PC-3 (cell line): Measurements from ENCODE around the gene CEP89. TPM values are rescaled to one million over a fixed set of nuclear protein-coding genes. Genes with fewer than 3 reads are reported as not detected.
A peak's percentile ranks its signal among the peaks of the same experiment; 100 is the strongest.
"Not testable (repeated sequence)": the region's sequence is repeated elsewhere in the genome, so short reads cannot be mapped to it uniquely, and the experiment has no call there.

Experiments used
- ATAC-seq: fragments of 200-7000 bp; cut with Tn5 transposase; 2 replicates; pipeline ENCODE4 v1.9.1; 2020; ENCODE audit warnings: mild to moderate bottlenecking, moderate library complexity
- Bru-seq: library from RNA; stranded (reverse); fragments of 400-500 nt; gene quantifications from one replicate; lab custom pipeline; 2021; lab: Mats Ljungman, UMichigan
- BruChase-seq, 2 experiments: library from RNA; stranded (reverse); fragments of 400-500 nt; gene quantifications; one replicate each; lab custom pipeline; 2021; lab: Mats Ljungman, UMichigan
- BruUV-seq: library from RNA; stranded (reverse); fragments of 400-500 nt; replicated peaks from 2 replicates; lab custom pipeline; 2021; lab: Mats Ljungman, UMichigan
- CTCF ChIA-PET: fragments of 300-600 bp; sonication (Branson Sonifier 250); formaldehyde crosslinking; loops from one replicate; lab custom pipeline; 2022; ENCODE audit warnings: antibody characterized with exemption; lab: Charles Lee
- POLR2A ChIA-PET: fragments of 300-600 bp; sonication (Branson Sonifier 250); formaldehyde crosslinking; loops from one replicate; lab custom pipeline; 2022; ENCODE audit warnings: antibody characterized with exemption; ENCODE audit not compliant: unreplicated experiment; lab: Charles Lee
- DNase-seq: peaks from one replicate; pipeline ENCODE4 v3.0.0-alpha.2; 2015
- H2AFZ ChIP-seq: fragments of 300-600 bp; sonication (generic); 2 replicates; pipeline ENCODE4 v1.6.0; 2016; ENCODE audit warnings: antibody characterized with exemption, low read length
- H3F3A ChIP-seq: fragments of 300-600 bp; sonication (generic); one replicate; pipeline ENCODE4 v1.6.0; 2017; ENCODE audit warnings: antibody characterized with exemption, low read length, control low read depth, mild to moderate bottlenecking; ENCODE audit not compliant: unreplicated experiment
- H3K27ac ChIP-seq: fragments of 300-600 bp; sonication (generic); 2 replicates; pipeline ENCODE4 v1.5.1; 2016; ENCODE audit warnings: mild to moderate bottlenecking, low read length
- H3K27me3 ChIP-seq: fragments of 300-600 bp; sonication (generic); 2 replicates; pipeline ENCODE4 v1.6.1; 2016; ENCODE audit warnings: low read length, mixed read lengths
- H3K36me3 ChIP-seq: fragments of 300-600 bp; sonication (generic); 2 replicates; pipeline ENCODE4 v1.6.1; 2016; ENCODE audit warnings: low read depth, mixed run types, low read length, mixed read lengths
- H3K4me1 ChIP-seq: fragments of 300-600 bp; sonication (generic); 2 replicates; pipeline ENCODE4 v1.5.1; 2016; ENCODE audit warnings: low read length; ENCODE audit not compliant: insufficient read depth
- H3K4me2 ChIP-seq: fragments of 300-600 bp; sonication (generic); 2 replicates; pipeline ENCODE4 v1.6.0; 2016; ENCODE audit warnings: low read length
- H3K4me3 ChIP-seq: fragments of 300-600 bp; sonication (generic); 2 replicates; pipeline ENCODE4 v1.5.1; 2016; ENCODE audit warnings: mild to moderate bottlenecking, low read length, mixed read lengths
- H3K79me2 ChIP-seq: fragments of 300-600 bp; sonication (generic); 2 replicates; pipeline ENCODE4 v1.6.1; 2017; ENCODE audit warnings: low read length, mixed read lengths
- H3K9ac ChIP-seq: fragments of 300-600 bp; sonication (generic); 2 replicates; pipeline ENCODE4 v1.6.0; 2016; ENCODE audit warnings: mild to moderate bottlenecking, low read length
- H3K9me2 ChIP-seq: fragments of 300-600 bp; sonication (generic); replicated peaks from 2 replicates; pipeline ENCODE4 v1.6.1; 2016; ENCODE audit warnings: mixed run types, low read length, mixed read lengths
- H3K9me3 ChIP-seq: fragments of 300-600 bp; sonication (generic); 2 replicates; pipeline ENCODE4 v1.6.1; 2016; ENCODE audit warnings: low read length, mixed read lengths
- H4K20me1 ChIP-seq: fragments of 300-600 bp; sonication (generic); 2 replicates; pipeline ENCODE4 v1.6.1; 2016; ENCODE audit warnings: low read length, mixed read lengths
- CTCF ChIP-seq: fragments of 300-600 bp; sonication (generic); conservative IDR thresholded peaks from 2 replicates; pipeline ENCODE4 v1.5.1; 2017; ENCODE audit warnings: antibody characterized with exemption, low read depth, mild to moderate bottlenecking, low read length
- EZH2 ChIP-seq: fragments of 300-600 bp; sonication (generic); IDR thresholded peaks from one replicate; pipeline ENCODE4 v1.6.1; 2017; ENCODE audit warnings: antibody characterized with exemption, mild to moderate bottlenecking, low read length; ENCODE audit not compliant: unreplicated experiment
- EZH2phosphoT487 ChIP-seq: fragments of 300-600 bp; sonication (generic); IDR thresholded peaks from 2 replicates; pipeline ENCODE4 v1.6.1; 2018; ENCODE audit warnings: mild to moderate bottlenecking, antibody characterized with exemption, low read length, borderline replicate concordance
- intact Hi-C: fragments of 100-400 bp; cut with micrococcal nuclease; formaldehyde crosslinking; loops from 2 replicates; pipeline ENCODE4 v1.9.0; 2023
- long read RNA-seq: library from polyadenylated mRNA; unstranded; transcript quantifications from one replicate; pipeline ENCODE4 v2.0.0, GENCODE V29; 2021; ENCODE audit not compliant: unreplicated experiment
- total RNA-seq: library from RNA; depleted of rRNA; stranded (reverse); fragments of >200 nt; gene quantifications from 2 replicates; pipeline ENCODE4 v1.2.3, GENCODE V29; 2014; rRNA removed

The CEP89 gene
- total RNA-seq, result 9.1 and 17.9 TPM in 2 replicates
- Bru-seq, nascent RNA, result percentile 50 among the genes with signal in this experiment
- BruChase-seq, experiment 1, labeled RNA remaining after a 6-hour chase, result percentile 52 among the genes with signal in this experiment
- percentile 49 among the genes with signal in this experiment for BruChase-seq, experiment 2, labeled RNA remaining after a 2-hour chase
- long read RNA-seq, full-length matches to known transcripts, result 10 of 29 reads
- long read RNA-seq, partial matches to known transcripts, result 7 of 29 reads
- long read RNA-seq, other reads (novel, unspliced or antisense), result 12 of 29 reads

- Histone ChIP-seq H3K9me3 (no peaks in the 10 kb centered on the region), H3K9me2 (no peaks in the 10 kb centered on the region), H3K36me3 (no peaks in the 10 kb centered on the region), H3K4me1 (no peaks in the 10 kb centered on the region), H3K27ac (peak within 1 kb of the TSS; percentile 36; the same call in 1 of the 2 replicates), H3K27me3 (no peaks in the 10 kb centered on the region), H3K4me2 (peak within 1 kb of the TSS; percentile 92), H3K4me3 (peak within 1 kb of the TSS; percentile 85), H3F3A (no peaks in the 10 kb centered on the region), H3K9ac (peak within 1 kb of the TSS; percentile 86), H2AFZ (peak within 1 kb of the TSS; percentile 97), H4K20me1 (no peaks in the 10 kb centered on the region), H3K79me2 (peaks cover 19% of the 10 kb centered on the region)
- intact Hi-C loops, result loop anchor here (5.0 to 10.0 kb wide), 3 partner anchors 103 to 280 kb away; partner anchors contain the start of gene NUDT19
- TF ChIP-seq EZH2 (no peak), CTCF (no peak), EZH2phosphoT487 (no peak)
- POLR2A ChIA-PET, result interaction anchor here (0.6 kb wide), 1 partner anchor 330 kb away, joined by 5 read pairs; the partner anchor contains the start of gene CEBPA
- peak; percentile 99 for DNase-seq
- ATAC-seq, result peak; percentile 98
- CTCF ChIA-PET, result interaction anchor here (0.5 to 0.6 kb wide), 2 partner anchors 89 to 153 kb away, joined by 4 to 5 read pairs; no protein-coding TSS in a partner anchor
- no TSS peak for BruUV-seq
Measured at GRCh38 chr19:32971715-32972540, at the start of gene CEP89, which contains the start of gene FAAP24. CEP89 (minus strand) TSS chr19:32971958; CDS start chr19:32971874, 84 bp downstream. FAAP24 (plus strand) TSS chr19:32972242; CDS start chr19:32973197, 955 bp downstream.

DNA sequence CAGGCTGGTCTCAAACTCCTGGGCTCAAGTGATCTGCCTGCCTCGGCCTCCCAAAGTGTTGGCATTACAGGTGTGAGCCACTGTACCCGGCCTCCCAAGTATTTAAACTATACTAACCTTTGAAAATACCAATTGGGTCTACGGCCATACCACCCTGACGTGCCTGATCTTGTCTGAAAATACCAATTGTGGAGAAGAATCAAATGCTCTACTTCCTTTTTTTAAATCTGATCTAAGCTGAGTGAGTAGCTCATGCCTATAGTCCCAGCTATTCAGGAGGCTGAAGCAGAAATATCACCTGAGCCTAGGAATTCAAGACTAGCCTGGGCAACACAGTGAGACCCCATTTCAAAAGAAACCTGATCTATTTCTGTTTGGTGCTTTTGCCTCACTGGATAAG is 39.1 kb upstream of the CEP89 start:
- H2AFZ ChIP-seq, H3K36me3 ChIP-seq, H3K4me1 ChIP-seq, H3F3A ChIP-seq, H3K27ac ChIP-seq, H4K20me1 ChIP-seq, H3K4me2 ChIP-seq, H3K9me3 ChIP-seq, DNase-seq, ATAC-seq, CTCF ChIA-PET, POLR2A ChIA-PET, intact Hi-C loops, BruUV-seq, H3K9ac ChIP-seq, H3K27me3 ChIP-seq, H3K79me2 ChIP-seq, H3K4me3 ChIP-seq, H3K9me2 ChIP-seq: not testable (repeated sequence)

DNA sequence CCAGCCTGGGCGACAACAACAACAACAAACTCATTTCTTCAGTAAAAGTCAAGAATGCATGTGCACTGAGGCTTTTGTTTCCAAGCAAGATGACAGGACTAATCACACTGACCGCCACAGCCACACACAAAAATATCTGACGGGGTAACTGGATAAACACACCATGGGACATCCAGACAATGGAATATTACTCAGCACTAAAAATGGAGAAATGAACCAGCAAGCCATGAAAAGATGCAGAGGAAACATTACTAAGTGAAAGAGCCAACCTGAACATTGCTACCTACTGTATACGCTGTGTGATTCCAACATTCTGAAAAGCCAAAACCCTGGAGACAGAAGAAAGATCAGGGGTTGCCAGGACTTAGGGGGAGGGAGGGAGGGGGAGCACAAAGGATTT is 37.0 kb upstream of the CEP89 start:
- no peak for DNase-seq
- no peak overlapping the region for H2AFZ ChIP-seq
- no peak overlapping the region for H3K27ac ChIP-seq
- no peaks in the 10 kb centered on the region for H3K9me2 ChIP-seq
- no peaks in the 10 kb centered on the region for H3F3A ChIP-seq
- no peak overlapping the region for H3K4me3 ChIP-seq
- ChIA-PET CTCF (no interaction called here), POLR2A (no interaction called here)
- no peaks in the 10 kb centered on the region for H3K79me2 ChIP-seq
- H3K9me3 ChIP-seq, result no peaks in the 10 kb centered on the region
- BruUV-seq, result no TSS peak
- TF ChIP-seq EZH2 (no peak), EZH2phosphoT487 (no peak), CTCF (no peak)
- H3K4me2 ChIP-seq, result no peak overlapping the region
- no peak for ATAC-seq
- H3K4me1 ChIP-seq, result no peaks in the 10 kb centered on the region
- H3K36me3 ChIP-seq, result no peaks in the 10 kb centered on the region; the same call in 1 of the 2 replicates
- no peaks in the 10 kb centered on the region for H4K20me1 ChIP-seq
- intact Hi-C loops, result no loop called here
- H3K9ac ChIP-seq, result no peak overlapping the region
- H3K27me3 ChIP-seq, result no peaks in the 10 kb centered on the region
